Endodermal cell (in vitro differentiated cells): ENCODE results near the gene MS4A2. TPM values are rescaled to one million over a fixed set of nuclear protein-coding genes. Genes with fewer than 3 reads are reported as not detected.

ENCODE experiments used
- DNase-seq: peaks from one replicate; pipeline ENCODE4 v3.0.0-alpha.2; 2017
- H3K27ac ChIP-seq: 2 replicates; pipeline ENCODE4 v1.5.1; 2013; ENCODE audit warnings: mild to moderate bottlenecking, low read depth, low read length, moderate library complexity
- H3K27me3 ChIP-seq: 2 replicates; pipeline ENCODE4 v1.6.1; 2013; ENCODE audit warnings: mild to moderate bottlenecking, low read length, moderate library complexity; ENCODE audit not compliant: insufficient read depth, control insufficient read depth, poor library complexity, severe bottlenecking
- H3K36me3 ChIP-seq: 2 replicates; pipeline ENCODE4 v1.7.0; 2013; ENCODE audit warnings: mild to moderate bottlenecking, low read length, moderate library complexity; ENCODE audit not compliant: control insufficient read depth, insufficient read depth
- H3K4me1 ChIP-seq: one replicate; pipeline ENCODE4 v1.7.0; 2013; ENCODE audit warnings: low read length; ENCODE audit not compliant: control insufficient read depth, insufficient read depth
- H3K4me3 ChIP-seq: 2 replicates; pipeline ENCODE4 v1.5.1; 2013; ENCODE audit warnings: mild to moderate bottlenecking, low read length, moderate library complexity
- H3K9ac ChIP-seq: 2 replicates; pipeline ENCODE4 v1.6.1; 2013; ENCODE audit warnings: mild to moderate bottlenecking, low read length, moderate library complexity; ENCODE audit not compliant: poor library complexity, severe bottlenecking; ENCODE audit errors: extremely low read depth
- H3K9me3 ChIP-seq: 2 replicates; pipeline ENCODE4 v1.6.1; 2013; ENCODE audit warnings: mild to moderate bottlenecking, low read length, moderate library complexity; ENCODE audit not compliant: control insufficient read depth
- H3K27ac Mint-ChIP-seq: 2 replicates; pipeline ENCODE4 v1.8.0; 2020; ENCODE audit warnings: mixed read lengths
- H3K27me3 Mint-ChIP-seq: 2 replicates; pipeline ENCODE4 v1.8.0; 2021; ENCODE audit warnings: mild to moderate bottlenecking, mixed read lengths; ENCODE audit not compliant: insufficient read depth
- H3K36me3 Mint-ChIP-seq: 2 replicates; pipeline ENCODE4 v1.8.0; 2020; ENCODE audit warnings: low read depth, mixed read lengths
- H3K4me1 Mint-ChIP-seq: 2 replicates; pipeline ENCODE4 v1.8.0; 2020; ENCODE audit warnings: mixed read lengths
- H3K4me3 Mint-ChIP-seq: 2 replicates; pipeline ENCODE4 v1.8.0; 2020; ENCODE audit warnings: mild to moderate bottlenecking, moderate library complexity, mixed read lengths
- H3K9me3 Mint-ChIP-seq: 2 replicates; pipeline ENCODE4 v1.8.0; 2020; ENCODE audit warnings: mild to moderate bottlenecking, mixed read lengths
- WGBS, 2 experiments: methylation state at CpG; one replicate each; pipeline versions ENCODE4 v1.1.5 to v1.1.7; 2013; ENCODE audit warnings: missing lambda C conversion rate in 2 of 2, mixed read lengths in 1 of 2; ENCODE audit not compliant: insufficient coverage in 1 of 2, insufficient read length in 1 of 2; 5-methylcytosine and 5-hydroxymethylcytosine counted together
- total RNA-seq, 2 donors: library from RNA; stranded (reverse); fragmentation: NEBNext Ultra II Directional in 1 of 2; extraction: Animal tissue kit (Norgen Biotek cat#: 25700) in 1 of 2; gene quantifications; 2 replicates in 1 of 2; 3 replicates in 1 of 2; pipeline ENCODE4 v1.2.1, GENCODE V29; 2021
- TF ChIP-seq, protein P1 (sequence below): fragments of 200-600 bp; sonication (generic); conservative IDR thresholded peaks from 2 replicates; pipeline ENCODE4 v1.5.0; 2021; ENCODE audit warnings: antibody characterized with exemption, mild to moderate bottlenecking

Gene MS4A2
- total RNA-seq, 2 donors from 2014 or later = not detected

DNA sequence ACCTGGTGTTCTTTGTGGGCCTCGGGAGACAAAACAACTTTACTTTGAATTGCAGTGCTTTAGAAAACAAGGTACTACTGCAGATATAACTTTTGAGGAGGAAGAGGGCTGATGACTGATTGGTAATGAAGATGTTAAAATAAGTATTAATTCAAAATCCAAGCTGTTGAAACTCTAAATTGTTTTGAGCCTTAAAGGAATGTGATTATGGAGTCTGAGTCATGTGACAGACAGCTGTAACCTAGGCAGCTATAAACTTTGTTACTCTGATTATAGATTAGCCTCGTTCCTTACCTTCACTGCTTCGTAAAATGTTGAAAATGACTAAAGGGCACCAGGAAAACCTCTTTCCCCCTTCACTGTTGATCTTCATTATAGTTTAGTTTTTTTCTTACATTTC, 43.4 kb downstream of the MS4A2 start:
- peaks cover 34% of the 10 kb centered on the region for H3K9me3 ChIP-seq
- TF ChIP-seq, protein P1, sequence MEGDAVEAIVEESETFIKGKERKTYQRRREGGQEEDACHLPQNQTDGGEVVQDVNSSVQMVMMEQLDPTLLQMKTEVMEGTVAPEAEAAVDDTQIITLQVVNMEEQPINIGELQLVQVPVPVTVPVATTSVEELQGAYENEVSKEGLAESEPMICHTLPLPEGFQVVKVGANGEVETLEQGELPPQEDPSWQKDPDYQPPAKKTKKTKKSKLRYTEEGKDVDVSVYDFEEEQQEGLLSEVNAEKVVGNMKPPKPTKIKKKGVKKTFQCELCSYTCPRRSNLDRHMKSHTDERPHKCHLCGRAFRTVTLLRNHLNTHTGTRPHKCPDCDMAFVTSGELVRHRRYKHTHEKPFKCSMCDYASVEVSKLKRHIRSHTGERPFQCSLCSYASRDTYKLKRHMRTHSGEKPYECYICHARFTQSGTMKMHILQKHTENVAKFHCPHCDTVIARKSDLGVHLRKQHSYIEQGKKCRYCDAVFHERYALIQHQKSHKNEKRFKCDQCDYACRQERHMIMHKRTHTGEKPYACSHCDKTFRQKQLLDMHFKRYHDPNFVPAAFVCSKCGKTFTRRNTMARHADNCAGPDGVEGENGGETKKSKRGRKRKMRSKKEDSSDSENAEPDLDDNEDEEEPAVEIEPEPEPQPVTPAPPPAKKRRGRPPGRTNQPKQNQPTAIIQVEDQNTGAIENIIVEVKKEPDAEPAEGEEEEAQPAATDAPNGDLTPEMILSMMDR = no peak
- no peak overlapping the region for H3K9ac ChIP-seq
- 91 to 95% methylated on average over 3 of the region's 3 CpGs for WGBS, 2 experiments
- Mint-ChIP-seq H3K27me3 (no peaks in the 10 kb centered on the region), H3K9me3 (peaks cover 29% of the 10 kb centered on the region), H3K27ac (no peak overlapping the region), H3K4me1 (no peaks in the 10 kb centered on the region), H3K36me3 (no peaks in the 10 kb centered on the region), H3K4me3 (no peak overlapping the region)
- no peak overlapping the region for H3K4me3 ChIP-seq
- H3K36me3 ChIP-seq = no peaks in the 10 kb centered on the region
- no peak overlapping the region for H3K27ac ChIP-seq
- DNase-seq = no peak
- H3K4me1 ChIP-seq = no peaks in the 10 kb centered on the region
- no peaks in the 10 kb centered on the region for H3K27me3 ChIP-seq

DNA sequence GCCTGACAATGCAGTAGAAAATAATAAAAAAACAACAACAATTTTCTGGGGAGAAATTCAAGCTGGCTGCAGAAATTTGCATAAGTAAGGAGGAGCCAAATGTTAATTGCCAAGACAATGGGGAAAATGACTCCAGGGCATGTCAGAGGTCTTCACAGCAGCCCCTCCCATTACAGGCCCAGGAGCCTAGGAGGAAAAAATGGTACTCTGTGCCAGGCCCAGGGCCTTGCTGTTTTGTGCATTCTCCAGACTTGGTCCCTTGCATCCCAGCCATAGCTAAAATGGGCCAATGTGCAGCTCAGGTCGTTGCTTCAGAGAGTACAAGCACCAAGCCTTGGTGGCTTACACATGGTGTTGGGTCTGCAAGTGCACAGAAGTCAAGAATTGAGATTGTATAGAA, 45.5 kb downstream of the MS4A2 start:
- H3K27ac ChIP-seq = no peak overlapping the region
- no peaks in the 10 kb centered on the region for H3K4me1 Mint-ChIP-seq
- no peaks in the 10 kb centered on the region for H3K4me1 ChIP-seq
- no peak for DNase-seq
- H3K9me3 ChIP-seq = peaks cover 20% of the 10 kb centered on the region
- no peaks in the 10 kb centered on the region for H3K27me3 ChIP-seq
- no peak overlapping the region for H3K4me3 ChIP-seq
- H3K27ac Mint-ChIP-seq = no peak overlapping the region
- H3K36me3 ChIP-seq = no peaks in the 10 kb centered on the region
- no peak overlapping the region for H3K4me3 Mint-ChIP-seq
- no peak overlapping the region for H3K9ac ChIP-seq
- H3K27me3 Mint-ChIP-seq = no peaks in the 10 kb centered on the region
- TF ChIP-seq, protein P1 = no peak
- H3K9me3 Mint-ChIP-seq = peaks cover 20% of the 10 kb centered on the region
- no peaks in the 10 kb centered on the region for H3K36me3 Mint-ChIP-seq
- WGBS, 2 experiments = 0 to 39% methylated on average over 1 of the region's 1 CpG

DNA sequence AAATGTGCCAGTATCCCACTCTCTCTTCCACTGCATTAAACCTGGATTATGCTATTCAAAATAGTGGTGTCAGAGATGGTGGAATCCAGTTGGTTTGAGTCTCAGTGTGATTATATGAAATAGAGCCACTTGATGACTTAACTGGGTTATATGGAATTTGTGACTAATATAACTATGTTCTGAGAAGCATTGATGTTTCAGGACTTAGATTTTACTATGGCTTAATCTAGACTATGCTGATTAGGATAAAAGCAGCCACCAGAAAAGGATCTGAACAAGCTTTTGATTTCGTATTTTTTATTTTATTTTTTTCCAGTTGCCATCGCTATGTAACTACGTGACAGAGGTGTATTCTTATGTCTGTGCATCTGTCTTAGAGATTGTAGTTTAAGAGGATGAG, 55.3 kb downstream of the MS4A2 start:
- Mint-ChIP-seq H3K9me3 (no peaks in the 10 kb centered on the region), H3K27me3 (no peaks in the 10 kb centered on the region), H3K27ac (no peak overlapping the region), H3K4me1 (no peaks in the 10 kb centered on the region), H3K4me3 (no peak overlapping the region), H3K36me3 (no peaks in the 10 kb centered on the region)
- Histone ChIP-seq H3K27ac (no peak overlapping the region), H3K4me1 (no peaks in the 10 kb centered on the region), H3K27me3 (no peaks in the 10 kb centered on the region), H3K9ac (no peak overlapping the region), H3K9me3 (no peaks in the 10 kb centered on the region), H3K36me3 (no peaks in the 10 kb centered on the region), H3K4me3 (no peak overlapping the region)
- 89 to 100% methylated on average over 3 of the region's 3 CpGs for WGBS, 2 experiments
- TF ChIP-seq, protein P1 = no peak
- DNase-seq = no peak
